ENCODE data around the gene XPC. TPM values are rescaled to one million over a fixed set of nuclear protein-coding genes. Genes with fewer than 3 reads are reported as not detected.

XPC gene
- 10 to 100 TPM; 29.9 to 34.3 TPM for total RNA-seq

DNA sequence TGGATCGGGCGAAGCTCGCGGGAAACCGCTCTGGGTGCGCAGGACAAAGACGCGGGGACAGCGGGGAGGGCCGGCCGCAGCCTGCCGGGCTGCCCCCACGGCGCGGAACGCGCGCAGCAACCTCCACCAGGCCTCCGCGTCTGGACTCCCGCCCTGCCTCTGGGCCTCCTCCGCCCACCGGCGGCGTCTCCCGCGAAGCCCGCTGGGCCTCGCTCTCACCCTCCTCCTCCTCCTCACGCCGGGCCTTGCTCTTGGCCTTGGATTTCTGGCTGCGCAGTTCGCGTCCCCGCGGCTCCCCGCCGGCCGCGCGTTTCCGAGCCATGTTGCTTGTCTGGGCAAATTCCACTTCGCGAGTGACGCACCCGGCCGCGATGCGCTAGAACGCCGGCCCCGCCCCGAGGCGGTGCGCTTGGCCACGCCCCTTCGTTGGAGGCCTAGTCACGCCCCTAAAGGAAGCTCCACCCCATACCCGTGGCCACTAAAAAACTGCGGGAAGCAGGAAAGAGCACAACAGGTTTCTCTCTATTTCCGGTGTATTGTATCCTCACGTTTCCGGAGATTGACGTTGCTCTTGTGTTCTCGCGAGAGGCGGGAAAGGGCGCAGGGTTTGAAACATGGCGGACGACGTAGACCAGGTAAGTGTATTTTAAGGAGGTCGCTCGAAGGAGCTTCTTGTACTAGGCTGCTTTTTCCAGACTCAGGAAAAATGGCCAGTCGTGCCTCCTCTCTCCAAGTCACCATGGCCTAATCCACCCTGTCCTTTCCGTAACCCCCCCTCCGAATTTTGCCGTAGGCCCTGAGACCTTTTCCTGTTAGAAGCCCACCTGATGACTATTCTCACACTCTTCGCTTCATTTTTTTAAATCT lies at the start of gene XPC, which contains the start of gene LSM3:
TSS of gene XPC (minus strand) at position 355 of the 867 bp plus-strand sequence. CDS start at position 322, 33 bp downstream.
TSS of gene LSM3 (plus strand) at position 571 of the 867 bp plus-strand sequence. CDS start at position 615, 44 bp downstream.

DNA sequence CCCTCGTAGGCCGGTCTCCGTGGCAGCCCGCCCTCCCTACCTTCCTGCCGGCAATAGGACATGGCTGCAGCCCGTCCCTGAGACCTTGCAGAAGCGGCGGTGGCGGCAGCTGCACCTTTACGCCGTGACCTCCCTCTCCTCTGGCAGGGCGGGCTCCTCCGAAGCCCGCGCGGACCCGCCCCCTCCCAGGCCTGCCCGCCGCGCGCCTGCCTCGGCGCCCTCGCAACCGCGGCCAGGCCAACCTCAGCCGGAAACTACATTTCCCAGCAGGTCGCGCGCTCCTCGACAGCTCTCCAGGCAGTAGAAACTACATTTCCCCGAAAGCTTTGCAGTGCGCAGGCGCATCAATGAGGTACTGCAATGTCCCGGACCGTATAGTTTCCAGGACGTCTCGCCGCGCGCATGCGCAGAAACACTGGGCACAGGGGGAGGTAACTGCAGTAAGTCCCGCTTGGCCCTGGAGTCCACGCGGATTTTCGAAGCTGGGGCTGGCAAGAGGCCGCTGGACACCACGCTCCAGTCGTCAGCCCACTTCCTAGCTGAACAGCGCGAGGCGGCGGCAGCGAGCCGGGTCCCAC lies 53.7 kb downstream of the XPC start, which contains the start of the genes CHCHD4 and TMEM43:
TSS of gene CHCHD4 (minus strand) at position 256 of the 578 bp plus-strand sequence. CDS start at position 62, 194 bp downstream.
TSS of gene TMEM43 (plus strand) at position 438 of the 578 bp plus-strand sequence. CDS start 142 bp downstream, outside the sequence.

Other genes with a start within 250 kb of the XPC start
- 10 to 100 TPM in 1 of 2 donors, 1 to 10 TPM in 1; 9.3 to 27.3 TPM for gene CHCHD4, start 53.7 kb downstream of the XPC start, total RNA-seq
- gene TMEM43, start 53.5 kb downstream of the XPC start, total RNA-seq: 10 to 100 TPM; 38.9 to 53.9 TPM
- 10 to 100 TPM in 1 of 2 donors, 1 to 10 TPM in 1; 7.2 to 10.7 TPM for gene LSM3, start 216 bp upstream of the XPC start, total RNA-seq
- gene SLC6A6, start 224.0 kb upstream of the XPC start, total RNA-seq: 10 to 100 TPM; 21.7 to 41.0 TPM

All from melanocyte of skin (primary cell).